Stimulated activated CD8-positive, alpha-beta memory T cell treated with anti-CD3 and anti-CD28 coated beads, Interleukin-7, amount 100 ng/mL, for 1 hour (primary cell): ENCODE measurements around the gene RAB19.
"Not testable (repeated sequence)": the region's sequence is repeated elsewhere in the genome, so short reads cannot be mapped to it uniquely, and the experiment has no call there.

ENCODE experiments used
- DNase-seq, 2 donors: peaks; one replicate each; pipeline ENCODE4 v3.0.0-alpha.2; 2020; ENCODE audit warnings: low read depth in 2 of 2

The RAB19 gene

GRCh38 chr7:140453785-140454656, 50.2 kb downstream of the RAB19 start:
- DNase-seq, result not testable (repeated sequence)

- DNase-seq, result no peak
These were observed 50.8 kb downstream of the RAB19 start for GRCh38 chr7:140454657-140455015.

- no peak for DNase-seq
These were observed 51.9 kb downstream of the RAB19 start for GRCh38 chr7:140455743-140456142.

GRCh38 chr7:140456551-140457051, 52.7 kb downstream of the RAB19 start:
- no peak for DNase-seq

GRCh38 chr7:140458201-140458600, 54.3 kb downstream of the RAB19 start:
- DNase-seq, result no peak

GRCh38 chr7:140458916-140459315, 55.1 kb downstream of the RAB19 start:
- no peak for DNase-seq

- no peak for DNase-seq
These were observed 59.3 kb downstream of the RAB19 start for GRCh38 chr7:140463111-140463510.

GRCh38 chr7:140475747-140476333, 72.0 kb downstream of the RAB19 start:
- peak in 1 of 2 donors; percentile 25 for DNase-seq

GRCh38 chr7:140476698-140477261, 72.9 kb downstream of the RAB19 start:
- DNase-seq, result no peak
